ENCODE results near the gene SDR9C7.

Gene SDR9C7

DNA sequence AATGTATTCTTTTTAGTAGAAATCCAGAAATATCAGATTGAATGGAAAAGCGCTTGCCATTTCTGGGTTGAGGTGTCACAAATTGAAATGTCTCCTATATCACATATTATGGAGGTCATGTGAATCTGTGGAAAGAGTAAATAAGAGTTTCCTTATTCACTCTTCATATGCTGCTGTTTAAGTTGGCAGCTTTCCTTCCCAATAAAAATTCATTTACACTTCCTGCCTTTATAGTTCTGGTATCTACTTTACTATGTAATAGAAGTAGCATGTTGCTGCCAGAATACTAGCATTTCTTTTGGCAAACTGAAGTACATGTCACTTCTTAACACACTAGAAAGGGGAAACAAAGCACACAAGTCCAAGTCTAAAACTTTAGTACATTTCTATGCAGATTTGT, 60.8 kb downstream of the SDR9C7 start:
- TF ChIP-seq, protein P1, sequence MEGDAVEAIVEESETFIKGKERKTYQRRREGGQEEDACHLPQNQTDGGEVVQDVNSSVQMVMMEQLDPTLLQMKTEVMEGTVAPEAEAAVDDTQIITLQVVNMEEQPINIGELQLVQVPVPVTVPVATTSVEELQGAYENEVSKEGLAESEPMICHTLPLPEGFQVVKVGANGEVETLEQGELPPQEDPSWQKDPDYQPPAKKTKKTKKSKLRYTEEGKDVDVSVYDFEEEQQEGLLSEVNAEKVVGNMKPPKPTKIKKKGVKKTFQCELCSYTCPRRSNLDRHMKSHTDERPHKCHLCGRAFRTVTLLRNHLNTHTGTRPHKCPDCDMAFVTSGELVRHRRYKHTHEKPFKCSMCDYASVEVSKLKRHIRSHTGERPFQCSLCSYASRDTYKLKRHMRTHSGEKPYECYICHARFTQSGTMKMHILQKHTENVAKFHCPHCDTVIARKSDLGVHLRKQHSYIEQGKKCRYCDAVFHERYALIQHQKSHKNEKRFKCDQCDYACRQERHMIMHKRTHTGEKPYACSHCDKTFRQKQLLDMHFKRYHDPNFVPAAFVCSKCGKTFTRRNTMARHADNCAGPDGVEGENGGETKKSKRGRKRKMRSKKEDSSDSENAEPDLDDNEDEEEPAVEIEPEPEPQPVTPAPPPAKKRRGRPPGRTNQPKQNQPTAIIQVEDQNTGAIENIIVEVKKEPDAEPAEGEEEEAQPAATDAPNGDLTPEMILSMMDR (conservative IDR thresholded peaks at IDR 0.05; ENCODE audit: low read depth) = no peak
- POLR2A ChIA-PET (ENCODE audit: low non-redundant PET) = no interaction called here
- no peak overlapping the region for H3K27ac ChIP-seq
- DNase-seq (ENCODE audit: low spot score) = no peak
- CTCF ChIA-PET = no interaction called here

All from RWPE1 (cell line).